ENCODE measurements around the gene LMX1A.

LMX1A gene

GRCh38 chr1:165365341-165365740, 8.8 kb upstream of the LMX1A start:
- DNase-seq: no peak

GRCh38 chr1:165364568-165365133, 8.1 kb upstream of the LMX1A start:
- DNase-seq: no peak

GRCh38 chr1:165356876-165357275, 361 bp upstream of the LMX1A start:
- no peak for DNase-seq

- no peak for DNase-seq
These were observed 1.2 kb downstream of the LMX1A start for GRCh38 chr1:165355139-165355976.

- DNase-seq: no peak
These were observed 1.8 kb downstream of the LMX1A start for GRCh38 chr1:165354739-165355138.

- DNase-seq: no peak
These were observed 2.5 kb downstream of the LMX1A start for GRCh38 chr1:165353731-165354671.

- DNase-seq: no peak
These were observed 3.8 kb downstream of the LMX1A start for GRCh38 chr1:165352442-165353293.

- peak; percentile 4 for DNase-seq
These were observed 4.6 kb downstream of the LMX1A start for GRCh38 chr1:165351863-165352441.

GRCh38 chr1:165350840-165351239, 5.7 kb downstream of the LMX1A start:
- no peak for DNase-seq

GRCh38 chr1:165345502-165345901, 11.0 kb downstream of the LMX1A start:
- DNase-seq: no peak

- DNase-seq: no peak
These were observed 11.8 kb downstream of the LMX1A start for GRCh38 chr1:165344736-165345135.

- no peak for DNase-seq
These were observed 12.3 kb downstream of the LMX1A start for GRCh38 chr1:165344198-165344597.

GRCh38 chr1:165342587-165342986, 13.9 kb downstream of the LMX1A start:
- DNase-seq: no peak

GRCh38 chr1:165342168-165342567, 14.3 kb downstream of the LMX1A start:
- DNase-seq: no peak

GRCh38 chr1:165339164-165339563, 17.4 kb downstream of the LMX1A start:
- DNase-seq: no peak

- DNase-seq: no peak
These were observed 26.0 kb downstream of the LMX1A start for GRCh38 chr1:165330483-165330882.

- no peak for DNase-seq
These were observed 27.4 kb downstream of the LMX1A start for GRCh38 chr1:165329104-165329503.

GRCh38 chr1:165328136-165328535, 28.4 kb downstream of the LMX1A start:
- DNase-seq: no peak

- no peak for DNase-seq
These were observed 29.0 kb downstream of the LMX1A start for GRCh38 chr1:165327538-165327937.

GRCh38 chr1:165325460-165326203, 30.9 kb downstream of the LMX1A start:
- no peak for DNase-seq

GRCh38 chr1:165324050-165324449, 32.5 kb downstream of the LMX1A start:
- DNase-seq: no peak
